BLaER1 treated with 17β-estradiol and CSF1 and Interleukin-3, amounts not matched to agents 10 nM and 100 nM (cell line): Measurements from ENCODE around the gene CKMT1A.

Experiments
- H3K27ac ChIP-seq, 11 experiments: shearing (Covaris generic); formaldehyde crosslinking; 2 replicates each; pipeline ENCODE4 v1.8.1; 2022
- H3K27me3 ChIP-seq, 11 experiments: shearing (Covaris generic); formaldehyde crosslinking; 2 replicates each; pipeline ENCODE4 v1.8.1; 2022
- H3K36me3 ChIP-seq, 11 experiments: shearing (Covaris generic); formaldehyde crosslinking; 2 replicates each; pipeline ENCODE4 v1.8.1; 2022
- H3K4me1 ChIP-seq, 10 experiments: shearing (Covaris generic); formaldehyde crosslinking; 2 replicates each; pipeline ENCODE4 v1.8.1; 2022
- H3K4me2 ChIP-seq, 11 experiments: shearing (Covaris generic); formaldehyde crosslinking; 2 replicates each; pipeline ENCODE4 v1.8.1; 2022
- H3K4me3 ChIP-seq, 10 experiments: shearing (Covaris generic); formaldehyde crosslinking; 2 replicates each; pipeline ENCODE4 v1.8.1; 2022
- H3K9ac ChIP-seq, 11 experiments: shearing (Covaris generic); formaldehyde crosslinking; 2 replicates each; pipeline ENCODE4 v1.8.1; 2022
- H3K9me3 ChIP-seq, 11 experiments: shearing (Covaris generic); formaldehyde crosslinking; replicated peaks in 1 of 11; 2 replicates each; pipeline ENCODE4 v1.8.1; 2022
- H4K20me1 ChIP-seq, 11 experiments: shearing (Covaris generic); formaldehyde crosslinking; 2 replicates each; pipeline ENCODE4 v1.8.1; 2022
- Cebpa-rat ChIP-seq, 11 experiments: shearing (Covaris generic); IDR thresholded peaks; 2 replicates each; pipeline ENCODE4 v1.8.1; 2022

CKMT1A gene

GRCh38 chr15:43748376-43748775 is 54.7 kb downstream of the CKMT1A start:
- Histone ChIP-seq H3K4me3 (peak overlapping the region; percentile 82 to 95 (median 88); a peak in 19 of 20 replicates), H3K4me1 (peaks cover 38 to 70% (median 48%) of the 10 kb centered on the region in 10 experiments), H3K36me3 (peaks cover 24 to 48% (median 42%) of the 10 kb centered on the region in 11 experiments), H3K9me3 (no peaks in the 10 kb centered on the region), H3K9ac (peak overlapping the region in 9 of 11 experiments; percentile 95 to 98 (median 97); a peak in 16 of 22 replicates), H4K20me1 (peaks cover 64 to 69% (median 65%) of the 10 kb centered on the region in 11 experiments; a peak in 21 of 22 replicates), H3K4me2 (peak overlapping the region; percentile 82 to 96 (median 88)), H3K27me3 (no peaks in the 10 kb centered on the region), H3K27ac (peak overlapping the region in 1 of 11 experiments; percentile 97; a peak in 2 of 22 replicates)
- TF ChIP-seq Cebpa-rat (IDR thresholded peaks at IDR 0.05) = no peak
